Left ventricle myocardium inferior (tissue), 1 donor: ENCODE results near the gene CCDC14. TPM values are rescaled to one million over a fixed set of nuclear protein-coding genes. Genes with fewer than 3 reads are reported as not detected.

ENCODE experiments used
- DNase-seq: peaks from one replicate; pipeline ENCODE4 v3.0.0-alpha.2; 2020
- H3K27ac ChIP-seq: fragments of 200-600 bp; replicated peaks from 2 replicates; pipeline ENCODE4 v1.8.0; 2021
- H3K27me3 ChIP-seq: fragments of 200-600 bp; 2 replicates; pipeline ENCODE4 v1.8.0; 2021; ENCODE audit warnings: low read depth
- H3K36me3 ChIP-seq: fragments of 200-600 bp; 2 replicates; pipeline ENCODE4 v1.8.0; 2021
- H3K4me1 ChIP-seq: fragments of 200-600 bp; 2 replicates; pipeline ENCODE4 v1.8.0; 2021
- H3K4me3 ChIP-seq: fragments of 200-600 bp; 2 replicates; pipeline ENCODE4 v1.8.0; 2021; ENCODE audit warnings: mild to moderate bottlenecking, moderate library complexity
- H3K9me3 ChIP-seq: fragments of 200-600 bp; replicated peaks from 2 replicates; pipeline ENCODE4 v1.8.0; 2021
- intact Hi-C: fragments of 100-400 bp; cut with micrococcal nuclease; formaldehyde crosslinking; loops from one replicate; pipeline ENCODE4 v1.11.0; 2022
- total RNA-seq: library from RNA; stranded (reverse); fragmentation: NEBNext Ultra II Directional; extraction: Animal tissue kit (Norgen Biotek cat#: 25700); gene quantifications from one replicate; pipeline ENCODE4 v1.2.1, GENCODE V29; 2021
- TF ChIP-seq, protein P1 (sequence below): fragments of 200-600 bp; IDR thresholded peaks from 2 replicates; pipeline ENCODE4 v1.8.0; 2021; ENCODE audit warnings: antibody characterized with exemption, mild to moderate bottlenecking, borderline replicate concordance
- donor health status: DM: no; HTN: yes; CAD: no; lungs with severe emphysema.

CCDC14 gene
- total RNA-seq, 1 donor from 2014 or later, result 6.9 TPM

DNA sequence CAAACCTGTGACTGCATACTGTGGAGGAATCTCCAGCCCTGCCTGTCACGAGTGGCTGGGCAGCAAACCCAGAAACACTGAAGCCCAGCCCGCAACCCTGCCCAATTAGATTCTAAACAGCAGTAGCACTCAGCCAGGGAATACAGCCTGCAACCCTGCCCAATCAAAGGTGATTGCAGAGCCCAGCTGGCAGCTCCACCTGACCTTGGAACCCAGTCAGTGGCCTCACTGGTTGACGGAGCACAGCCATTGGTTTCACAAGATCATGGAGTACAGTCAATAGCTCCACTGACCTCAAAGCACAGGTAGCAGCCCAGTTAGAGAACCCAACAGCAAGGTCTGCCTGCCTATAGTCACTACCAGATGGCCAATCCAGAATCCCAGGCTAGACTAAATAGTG, 41.7 kb downstream of the CCDC14 start:
- TF ChIP-seq, protein P1, sequence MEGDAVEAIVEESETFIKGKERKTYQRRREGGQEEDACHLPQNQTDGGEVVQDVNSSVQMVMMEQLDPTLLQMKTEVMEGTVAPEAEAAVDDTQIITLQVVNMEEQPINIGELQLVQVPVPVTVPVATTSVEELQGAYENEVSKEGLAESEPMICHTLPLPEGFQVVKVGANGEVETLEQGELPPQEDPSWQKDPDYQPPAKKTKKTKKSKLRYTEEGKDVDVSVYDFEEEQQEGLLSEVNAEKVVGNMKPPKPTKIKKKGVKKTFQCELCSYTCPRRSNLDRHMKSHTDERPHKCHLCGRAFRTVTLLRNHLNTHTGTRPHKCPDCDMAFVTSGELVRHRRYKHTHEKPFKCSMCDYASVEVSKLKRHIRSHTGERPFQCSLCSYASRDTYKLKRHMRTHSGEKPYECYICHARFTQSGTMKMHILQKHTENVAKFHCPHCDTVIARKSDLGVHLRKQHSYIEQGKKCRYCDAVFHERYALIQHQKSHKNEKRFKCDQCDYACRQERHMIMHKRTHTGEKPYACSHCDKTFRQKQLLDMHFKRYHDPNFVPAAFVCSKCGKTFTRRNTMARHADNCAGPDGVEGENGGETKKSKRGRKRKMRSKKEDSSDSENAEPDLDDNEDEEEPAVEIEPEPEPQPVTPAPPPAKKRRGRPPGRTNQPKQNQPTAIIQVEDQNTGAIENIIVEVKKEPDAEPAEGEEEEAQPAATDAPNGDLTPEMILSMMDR, result no peak
- intact Hi-C loops, result no loop called here
- DNase-seq, result no peak
- Histone ChIP-seq H3K27ac (no peak overlapping the region), H3K4me3 (no peak overlapping the region), H3K27me3 (no peaks in the 10 kb centered on the region), H3K36me3 (peaks cover 42% of the 10 kb centered on the region), H3K9me3 (peaks cover 43% of the 10 kb centered on the region), H3K4me1 (no peaks in the 10 kb centered on the region)

DNA sequence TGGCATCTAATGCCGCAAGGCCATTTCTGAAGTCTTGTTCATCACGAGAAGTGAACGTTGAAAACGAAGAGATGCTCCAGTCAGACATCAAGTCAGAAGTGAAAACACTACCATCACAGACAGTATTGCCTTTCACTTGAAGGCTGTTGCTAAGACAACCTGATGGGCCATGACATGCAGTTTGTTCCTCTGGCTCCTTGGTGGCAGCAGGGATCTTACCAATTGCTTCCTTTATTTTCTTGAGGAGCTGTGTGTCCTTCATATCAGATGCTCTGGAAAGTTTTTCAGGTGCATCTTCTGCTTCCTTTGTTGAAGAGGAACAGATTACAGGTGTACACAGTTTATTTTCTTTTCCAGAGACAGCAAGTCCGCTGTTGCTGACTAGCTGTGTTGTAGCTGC, 46.2 kb downstream of the CCDC14 start:
- intact Hi-C loops, result no loop called here

DNA sequence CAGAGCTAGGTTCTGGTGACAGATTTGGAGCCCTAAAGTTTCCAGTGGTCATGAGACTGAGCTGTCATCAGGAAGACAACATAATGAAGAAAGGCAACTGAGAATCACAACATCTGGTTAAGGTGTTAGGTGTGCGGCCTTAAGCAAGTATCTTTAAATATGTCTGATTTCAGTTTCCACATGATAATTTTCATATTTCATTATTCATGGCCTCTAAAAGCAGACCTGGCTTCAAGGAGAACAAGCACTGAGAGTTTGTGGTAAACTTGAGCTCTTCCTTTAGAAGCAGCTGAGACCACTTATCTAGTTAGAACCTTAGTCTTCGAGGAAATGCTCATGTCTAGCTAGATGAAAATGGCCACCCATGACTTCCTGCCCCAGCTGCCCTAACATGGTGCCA, 51.2 kb downstream of the CCDC14 start:
- no peak overlapping the region for H3K27ac ChIP-seq
- H3K4me3 ChIP-seq, result no peak overlapping the region
- H3K36me3 ChIP-seq, result peaks cover 5% of the 10 kb centered on the region
- H3K9me3 ChIP-seq, result no peaks in the 10 kb centered on the region
- intact Hi-C loops, result no loop called here
- TF ChIP-seq, protein P1, result no peak
- H3K27me3 ChIP-seq, result no peaks in the 10 kb centered on the region
- H3K4me1 ChIP-seq, result no peaks in the 10 kb centered on the region
- no peak for DNase-seq

More for the DNA sequence above, 46.2 kb downstream of the CCDC14 start:
- H3K27ac ChIP-seq, result no peak overlapping the region
- no peaks in the 10 kb centered on the region for H3K27me3 ChIP-seq
- no peak for DNase-seq
- H3K9me3 ChIP-seq, result peaks cover 5% of the 10 kb centered on the region
- H3K36me3 ChIP-seq, result peaks cover 14% of the 10 kb centered on the region
- H3K4me3 ChIP-seq, result no peak overlapping the region
- TF ChIP-seq, protein P1, result no peak
- H3K4me1 ChIP-seq, result no peaks in the 10 kb centered on the region

DNA sequence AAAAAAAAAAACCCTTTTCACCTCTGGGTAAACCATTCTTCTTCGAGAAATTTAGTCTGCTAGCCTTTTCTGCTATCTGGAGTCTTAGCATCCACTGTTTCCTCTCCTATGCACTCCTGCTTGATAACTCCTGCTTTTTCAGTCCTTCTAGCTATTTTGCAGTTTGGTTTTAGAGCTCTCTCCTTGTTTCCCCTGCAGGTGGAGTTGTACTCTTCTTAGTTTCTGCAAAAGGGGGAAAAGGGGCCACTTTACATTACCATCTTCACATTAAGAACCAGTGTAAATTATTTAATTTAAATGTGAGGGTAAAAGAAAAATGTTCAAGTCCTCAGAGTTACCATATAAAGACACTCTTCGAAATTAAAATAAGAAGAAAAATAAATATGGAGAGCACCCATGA, 53.3 kb downstream of the CCDC14 start:
- Histone ChIP-seq H3K27me3 (no peaks in the 10 kb centered on the region), H3K36me3 (no peaks in the 10 kb centered on the region), H3K9me3 (no peaks in the 10 kb centered on the region), H3K4me3 (no peak overlapping the region), H3K4me1 (no peaks in the 10 kb centered on the region), H3K27ac (no peak overlapping the region)
- intact Hi-C loops, result no loop called here
- no peak for DNase-seq
- TF ChIP-seq, protein P1, result no peak

DNA sequence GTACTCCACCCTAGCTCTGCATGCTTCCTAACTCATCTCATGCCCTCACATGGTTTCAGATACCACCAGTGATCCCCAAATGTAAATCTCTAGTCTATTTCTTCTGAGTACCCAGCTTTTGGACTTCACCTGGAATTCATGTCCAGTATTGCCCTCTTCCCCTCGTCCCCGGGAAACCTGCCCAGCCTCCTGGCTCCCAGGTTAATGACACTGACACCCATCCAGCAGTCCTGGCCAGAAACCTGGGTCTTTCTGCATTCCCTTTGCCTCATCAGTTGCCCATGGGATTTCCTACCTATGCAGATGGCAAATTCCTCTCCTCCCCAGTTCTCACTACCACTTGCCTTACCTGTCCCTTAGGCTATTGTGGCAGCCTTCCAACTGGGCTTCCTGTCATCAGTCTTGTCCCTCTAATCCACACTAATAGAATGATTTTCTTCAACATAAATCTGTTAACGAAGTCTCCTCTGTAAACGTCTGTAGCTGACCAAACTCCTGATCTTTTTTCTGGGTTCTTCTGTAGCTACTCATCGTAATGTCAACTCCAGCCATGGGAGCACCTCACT, 61.6 kb downstream of the CCDC14 start:
- intact Hi-C loops, result no loop called here
- no peak for DNase-seq
- H3K4me3 ChIP-seq, result no peak overlapping the region
- peaks cover under 1% of the 10 kb centered on the region for H3K9me3 ChIP-seq
- H3K27me3 ChIP-seq, result no peaks in the 10 kb centered on the region
- TF ChIP-seq, protein P1, result no peak
- no peaks in the 10 kb centered on the region for H3K36me3 ChIP-seq
- no peak overlapping the region for H3K27ac ChIP-seq
- no peaks in the 10 kb centered on the region for H3K4me1 ChIP-seq
